NAMALWA (cell line): Measurements from ENCODE around the gene RBPJL.
A peak's percentile ranks its signal among the peaks of the same experiment; 100 is the strongest.

ENCODE experiments used
- DNase-seq: peaks from one replicate; pipeline ENCODE4 v3.0.0-alpha.2; 2015; ENCODE audit warnings: low spot score

The RBPJL gene

DNA sequence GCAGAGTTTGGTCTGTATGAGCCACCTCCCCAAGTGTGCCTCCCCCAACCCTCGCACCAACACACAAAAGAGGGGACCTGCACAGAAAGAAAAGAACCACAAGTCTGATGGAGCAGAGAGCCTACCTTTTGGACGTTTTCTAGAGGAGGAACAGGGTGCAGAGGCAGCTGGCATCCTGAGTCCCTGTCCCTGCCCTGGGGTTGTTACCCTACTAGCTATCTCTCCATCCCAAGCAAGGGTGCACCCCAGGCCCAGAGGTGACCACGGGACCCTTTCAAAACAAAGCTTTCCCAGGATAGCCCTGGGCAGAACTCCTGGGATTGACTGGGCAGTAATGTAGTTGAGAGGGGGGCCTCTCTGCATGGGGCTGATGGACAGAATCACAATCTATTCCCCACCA, 11.2 kb downstream of the RBPJL start:
- DNase-seq: no peak

DNA sequence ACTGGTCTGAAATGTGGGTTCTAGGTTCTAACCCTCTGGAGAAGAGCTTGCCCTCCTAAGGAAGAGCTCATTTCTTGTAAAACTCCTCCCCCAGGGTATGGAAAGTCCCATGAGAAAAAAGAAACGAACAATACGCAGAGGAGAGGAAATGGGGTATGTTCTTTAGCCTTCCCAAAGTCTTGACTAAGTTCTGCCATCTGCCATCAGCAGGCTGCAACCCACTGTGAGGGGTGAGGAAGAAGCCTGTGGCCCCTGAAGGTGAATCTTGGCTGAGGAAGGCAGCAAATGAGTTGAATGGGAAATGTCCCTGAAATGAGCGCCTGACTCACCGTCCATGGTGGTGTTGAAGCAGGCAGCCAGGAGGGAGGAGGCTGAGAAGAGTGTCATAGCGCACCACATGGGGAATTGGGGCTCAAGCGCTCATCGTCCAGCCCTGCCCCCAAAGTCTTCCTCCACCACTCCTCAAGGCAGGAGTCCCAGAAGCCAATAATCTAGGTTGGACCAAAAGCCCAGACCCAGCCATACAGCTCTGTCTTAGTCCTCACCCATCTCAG, 11.8 kb downstream of the RBPJL start:
- DNase-seq: no peak

- DNase-seq: no peak
Observed at GRCh38 chr20:45318948-45319347, 12.3 kb downstream of the RBPJL start.

GRCh38 chr20:45320948-45321595, 14.4 kb downstream of the RBPJL start:
- peak; percentile 77 for DNase-seq

- DNase-seq: peak; percentile 29
Observed at GRCh38 chr20:45322952-45323383, 16.3 kb downstream of the RBPJL start.

DNA sequence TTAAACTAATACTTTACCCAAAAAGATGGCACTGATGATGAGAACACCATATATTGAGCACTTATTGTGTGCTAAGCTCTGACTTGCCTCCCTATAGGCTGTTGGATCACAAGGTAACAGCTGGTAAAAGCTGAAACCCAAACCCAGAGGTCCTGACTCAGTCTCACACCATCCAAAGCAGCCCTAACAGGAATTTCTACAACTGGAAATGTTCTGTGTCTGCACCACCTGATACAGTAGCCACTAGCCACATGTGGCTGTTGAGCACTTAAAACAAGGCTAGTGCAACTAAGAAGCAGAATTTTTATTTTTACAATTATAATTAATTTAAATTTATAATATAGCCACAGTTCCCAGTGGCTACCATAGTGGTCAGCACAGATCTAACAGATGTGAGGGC, 17.1 kb downstream of the RBPJL start:
- DNase-seq: no peak

DNA sequence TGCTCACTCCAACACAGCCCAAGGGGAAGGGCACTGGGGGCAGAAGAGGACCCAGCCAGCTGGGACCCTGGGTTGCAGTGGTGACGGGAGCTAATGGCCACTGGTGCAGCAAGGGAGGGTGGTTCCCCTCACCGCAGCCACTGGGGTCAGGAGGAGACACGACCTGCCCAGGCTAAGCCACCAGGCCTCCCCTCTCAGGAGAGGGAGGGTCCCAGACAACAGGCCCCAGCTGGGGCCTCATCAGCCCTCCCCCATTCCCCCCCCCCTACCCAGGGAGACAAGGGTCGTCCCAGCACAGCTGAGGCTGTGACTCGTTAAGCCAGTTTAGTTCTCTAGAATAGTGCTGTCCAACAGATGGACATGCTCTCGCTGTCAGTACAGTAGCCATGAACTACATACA, 18.7 kb downstream of the RBPJL start:
- no peak for DNase-seq

- no peak for DNase-seq
Observed at GRCh38 chr20:45328451-45328850, 21.8 kb downstream of the RBPJL start.

- no peak for DNase-seq
Observed at GRCh38 chr20:45329497-45330319, 23.1 kb downstream of the RBPJL start.

GRCh38 chr20:45330476-45330875, 23.8 kb downstream of the RBPJL start:
- DNase-seq: no peak

- no peak for DNase-seq
Observed at GRCh38 chr20:45336530-45337366, 30.1 kb downstream of the RBPJL start.

DNA sequence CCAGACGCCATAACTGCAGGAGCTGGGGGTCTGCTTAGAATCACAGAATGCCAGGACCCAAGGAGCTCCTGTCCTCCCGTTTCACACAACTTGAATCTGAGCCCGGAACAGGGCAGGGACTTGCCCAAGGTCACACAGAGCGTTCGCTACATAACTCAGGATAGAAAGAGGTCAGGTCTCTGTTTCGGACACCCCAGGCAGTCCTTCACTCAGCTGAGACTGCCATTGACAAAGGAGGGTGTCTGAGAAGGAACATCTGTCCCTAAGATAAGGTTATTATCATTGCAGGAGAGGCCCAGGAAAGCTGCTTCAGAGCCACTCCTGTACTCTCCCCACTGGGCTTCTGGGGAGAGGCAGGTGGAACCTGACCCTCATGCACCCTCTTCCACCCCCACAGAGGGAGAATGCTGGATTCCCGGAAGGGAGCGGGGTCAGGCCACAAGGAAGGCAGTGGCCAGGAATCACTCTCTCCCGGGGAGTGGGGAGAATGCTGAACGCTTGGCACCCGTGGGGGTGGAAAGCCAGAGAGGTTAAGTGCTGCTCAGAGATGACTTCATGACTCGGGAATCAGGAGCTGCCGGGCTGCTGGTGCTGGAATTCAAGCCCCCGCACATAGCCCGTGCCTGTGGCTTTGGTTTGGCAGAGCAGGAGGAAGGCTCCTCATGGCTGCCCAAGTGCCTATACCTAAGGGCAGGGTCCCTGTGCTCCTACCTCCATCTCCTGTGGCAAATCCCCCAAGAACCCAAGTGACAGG, 30.9 kb downstream of the RBPJL start:
- DNase-seq: no peak

- DNase-seq: no peak
Observed at GRCh38 chr20:45338121-45339030, 31.7 kb downstream of the RBPJL start.

- no peak for DNase-seq
Observed at GRCh38 chr20:45339084-45339483, 32.4 kb downstream of the RBPJL start.

GRCh38 chr20:45339799-45340198, 33.2 kb downstream of the RBPJL start:
- no peak for DNase-seq

DNA sequence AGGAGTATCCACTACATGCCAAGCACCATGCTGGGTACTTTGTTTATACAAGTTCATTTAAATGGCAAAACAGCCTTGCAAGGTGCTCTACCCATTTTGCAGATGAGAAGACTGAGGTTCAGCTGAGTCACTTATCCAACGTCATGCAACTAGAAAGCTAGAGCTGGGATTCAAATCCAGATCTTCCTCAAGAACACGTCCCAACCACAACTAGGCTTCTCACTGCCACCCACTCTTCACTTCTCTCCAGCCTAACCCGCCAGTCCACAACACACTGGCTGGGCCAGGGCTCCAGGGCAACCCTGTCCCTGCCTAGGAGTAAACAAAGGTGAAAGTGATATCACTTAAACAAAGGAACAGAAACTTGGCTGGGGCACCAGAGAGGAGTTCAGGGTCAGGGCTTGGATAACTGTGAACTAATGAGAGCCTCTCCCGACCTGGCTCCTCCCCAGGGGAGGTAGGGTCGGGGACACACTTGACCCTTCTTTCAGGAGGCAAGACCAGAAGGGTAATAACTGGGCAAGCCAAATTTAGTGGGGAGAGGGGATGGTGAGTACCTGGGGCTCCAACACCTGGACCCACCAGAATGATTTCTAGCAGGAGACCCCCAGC, 33.7 kb downstream of the RBPJL start:
- DNase-seq: no peak

DNA sequence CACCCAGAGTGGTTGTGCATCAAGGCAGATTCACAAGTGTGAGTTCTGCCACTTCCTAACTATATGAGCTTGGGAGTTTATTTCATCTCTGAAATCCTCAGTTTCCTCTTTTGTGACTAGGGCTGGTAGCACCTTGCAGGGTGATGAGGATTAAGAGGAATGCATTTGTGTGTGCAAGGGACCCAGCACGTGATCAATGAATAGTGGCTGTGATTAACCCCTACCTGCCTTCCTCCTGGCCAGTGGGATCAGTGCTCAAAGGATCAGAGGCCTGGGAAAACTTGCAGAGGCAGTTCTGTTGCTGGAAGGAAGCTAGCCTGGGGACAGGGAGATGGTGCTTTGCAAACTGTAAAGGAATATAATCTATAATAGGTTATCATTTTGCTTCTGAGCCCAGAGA, 34.3 kb downstream of the RBPJL start:
- DNase-seq: no peak

DNA sequence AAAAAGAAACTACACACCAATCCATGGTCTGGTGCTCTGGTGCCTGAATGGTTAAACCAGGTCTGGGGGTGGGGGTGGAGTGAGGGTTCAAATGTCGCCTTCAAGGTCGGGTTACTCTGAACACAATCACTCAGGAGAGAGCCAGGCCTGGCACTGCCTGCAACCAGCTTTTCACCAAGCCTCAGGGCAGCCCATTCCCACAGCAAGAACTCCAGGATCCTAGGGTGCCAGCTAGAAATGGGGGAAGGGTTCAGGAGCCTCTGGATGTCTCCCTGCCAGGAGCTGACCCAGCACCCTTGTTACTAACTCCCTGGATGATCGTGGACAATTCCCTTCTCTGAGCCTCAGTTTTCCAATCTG, 34.9 kb downstream of the RBPJL start:
- DNase-seq: no peak

DNA sequence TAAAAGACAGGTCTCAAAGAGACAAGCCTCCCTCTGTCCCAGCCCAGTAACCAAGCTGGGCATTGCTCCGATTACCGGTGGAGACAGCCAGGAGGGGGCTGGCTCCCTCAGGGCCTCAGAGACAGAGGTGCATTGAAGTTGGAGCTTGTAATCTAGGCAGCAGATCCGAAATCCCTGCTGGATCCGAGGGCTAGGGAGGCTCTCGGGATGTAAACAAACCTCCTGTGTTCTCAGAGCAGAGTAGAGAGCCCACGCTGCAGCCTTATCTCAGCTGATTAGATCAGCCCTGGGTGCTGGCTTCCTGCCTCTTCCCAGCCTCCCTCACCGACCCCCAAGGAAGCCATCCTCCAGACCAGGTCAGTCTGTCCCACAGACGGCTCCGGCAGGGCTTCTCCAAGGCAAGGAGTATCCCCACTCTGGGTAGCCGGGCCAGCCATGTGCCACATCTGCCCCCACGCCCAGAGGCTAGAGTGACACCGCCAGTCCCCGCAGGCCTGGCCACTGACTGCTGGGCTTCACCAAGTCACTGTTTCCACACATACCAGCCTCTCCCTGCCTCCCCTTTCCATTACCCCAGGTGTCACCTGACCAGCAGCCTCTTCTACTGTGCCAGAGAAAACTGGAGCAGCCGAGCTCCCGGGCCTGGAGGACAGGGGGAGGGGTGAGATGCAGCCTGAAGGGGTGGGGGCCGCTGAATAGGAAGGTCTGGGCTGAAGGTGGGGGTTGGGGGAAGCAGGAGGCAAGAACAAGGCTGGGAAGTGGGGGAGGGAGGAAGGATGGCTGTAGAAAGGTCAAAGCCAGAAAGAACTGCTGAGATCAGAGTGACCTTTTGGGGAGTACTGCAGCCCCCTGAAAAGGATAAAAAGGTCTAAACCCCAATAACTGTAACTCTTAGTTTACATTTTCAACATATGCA, 35.6 kb downstream of the RBPJL start:
- no peak for DNase-seq
